Mesenchymal stem cell (in vitro differentiated cells and primary cell): ENCODE data around the gene PIP5K1B.
"Not testable (repeated sequence)": the region's sequence is repeated elsewhere in the genome, so short reads cannot be mapped to it uniquely, and the experiment has no call there.

ENCODE experiments used
- DNase-seq: peaks from one replicate; pipeline ENCODE4 v3.0.0-alpha.2; 2013
- H2AFZ ChIP-seq: one replicate; pipeline ENCODE4 v1.6.1; 2013; ENCODE audit warnings: low read depth, mild to moderate bottlenecking, control low read depth, inconsistent platforms, low read length, moderate library complexity
- H2AK5ac ChIP-seq: 2 replicates; pipeline ENCODE4 v1.6.1; 2013; ENCODE audit warnings: low read length, moderate library complexity, mild to moderate bottlenecking, inconsistent platforms; ENCODE audit not compliant: severe bottlenecking
- H2BK120ac ChIP-seq: one replicate; pipeline ENCODE4 v1.6.1; 2013; ENCODE audit warnings: low read depth, mild to moderate bottlenecking, inconsistent platforms, low read length, moderate library complexity
- H2BK12ac ChIP-seq, 2 experiments: one replicate each; pipeline ENCODE4 v1.6.1; 2013; ENCODE audit warnings: inconsistent platforms in 2 of 2, low read length in 2 of 2, mild to moderate bottlenecking in 2 of 2, moderate library complexity in 2 of 2, control low read depth in 1 of 2
- H2BK15ac ChIP-seq: one replicate; pipeline ENCODE4 v1.6.1; 2013; ENCODE audit warnings: mild to moderate bottlenecking, low read depth, inconsistent platforms; ENCODE audit not compliant: poor library complexity, severe bottlenecking
- H2BK5ac ChIP-seq: 2 replicates; pipeline ENCODE4 v1.6.1; 2013; ENCODE audit warnings: low read depth, mild to moderate bottlenecking, low read length, control low read depth, inconsistent platforms; ENCODE audit not compliant: poor library complexity, severe bottlenecking
- H3K14ac ChIP-seq, 2 experiments: one replicate each; pipeline ENCODE4 v1.6.1; 2013; ENCODE audit warnings: inconsistent platforms in 2 of 2, low read length in 2 of 2, control low read depth in 1 of 2, mild to moderate bottlenecking in 1 of 2, moderate library complexity in 1 of 2
- H3K18ac ChIP-seq, 2 experiments: one replicate each; pipeline ENCODE4 v1.6.1; 2013; ENCODE audit warnings: inconsistent platforms in 2 of 2, low read length in 2 of 2, control low read depth in 1 of 2, low read depth in 1 of 2, mild to moderate bottlenecking in 1 of 2
- H3K23ac ChIP-seq, 2 experiments: one replicate each; pipeline ENCODE4 v1.6.1; 2013; ENCODE audit warnings: inconsistent platforms in 2 of 2, low read length in 2 of 2, mild to moderate bottlenecking in 2 of 2, moderate library complexity in 2 of 2, control low read depth in 1 of 2
- H3K27ac ChIP-seq: 2 replicates; pipeline ENCODE4 v1.5.1; 2013; ENCODE audit warnings: mild to moderate bottlenecking, moderate library complexity, low read length, control low read depth, inconsistent platforms; ENCODE audit not compliant: poor library complexity, severe bottlenecking
- H3K27me3 ChIP-seq, 2 experiments: 2 replicates each; pipeline versions ENCODE4 v1.6.1 to v1.7.0; 2013; ENCODE audit warnings: low read length in 2 of 2, mild to moderate bottlenecking in 2 of 2, moderate library complexity in 2 of 2, control low read depth in 1 of 2, inconsistent platforms in 1 of 2; ENCODE audit not compliant: control insufficient read depth in 1 of 2, insufficient read depth in 1 of 2
- H3K36me3 ChIP-seq, 2 experiments: 2 replicates each; pipeline versions ENCODE4 v1.6.1 to v1.7.0; 2013; ENCODE audit warnings: low read length in 2 of 2, control low read depth in 1 of 2, inconsistent platforms in 1 of 2, low read depth in 1 of 2, mild to moderate bottlenecking in 1 of 2; ENCODE audit not compliant: insufficient read depth in 2 of 2, control insufficient read depth in 1 of 2
- H3K4ac ChIP-seq, 2 experiments: one replicate each; pipeline ENCODE4 v1.6.1; 2013; ENCODE audit warnings: inconsistent platforms in 2 of 2, low read length in 2 of 2, mild to moderate bottlenecking in 2 of 2, moderate library complexity in 2 of 2, control low read depth in 1 of 2, low read depth in 1 of 2
- H3K4me1 ChIP-seq: 2 replicates; pipeline ENCODE4 v1.6.1; 2013; ENCODE audit warnings: low read depth, low read length, control low read depth; ENCODE audit not compliant: control insufficient read depth, insufficient read depth
- H3K4me2 ChIP-seq: 2 replicates; pipeline ENCODE4 v1.6.1; 2013; ENCODE audit warnings: low read length, mild to moderate bottlenecking, inconsistent platforms; ENCODE audit not compliant: poor library complexity, severe bottlenecking
- H3K4me3 ChIP-seq, 2 experiments: 2 replicates each; pipeline versions ENCODE4 v1.5.1 to v1.7.0; 2013; ENCODE audit warnings: low read length in 2 of 2, mild to moderate bottlenecking in 2 of 2, control low read depth in 1 of 2, low read depth in 1 of 2; ENCODE audit not compliant: insufficient read depth in 1 of 2
- H3K79me1 ChIP-seq: replicated peaks from 2 replicates; pipeline ENCODE4 v1.6.1; 2013; ENCODE audit warnings: mild to moderate bottlenecking, control low read depth, low read length, inconsistent platforms; ENCODE audit not compliant: poor library complexity, severe bottlenecking
- H3K9ac ChIP-seq: 2 replicates; pipeline ENCODE4 v1.7.0; 2013; ENCODE audit warnings: mild to moderate bottlenecking, low read length, moderate library complexity
- H3K9me3 ChIP-seq: 2 replicates; pipeline ENCODE4 v1.7.0; 2013; ENCODE audit warnings: mild to moderate bottlenecking, low read length; ENCODE audit not compliant: control insufficient read depth
- H4K8ac ChIP-seq: one replicate; pipeline ENCODE4 v1.6.1; 2013; ENCODE audit warnings: inconsistent platforms, mild to moderate bottlenecking, low read length, moderate library complexity
- H4K91ac ChIP-seq: one replicate; pipeline ENCODE4 v1.6.1; 2013; ENCODE audit warnings: mild to moderate bottlenecking, low read length, inconsistent platforms
- WGBS: methylation state at CpG from one replicate; pipeline ENCODE4 v1.1.7; 2013; ENCODE audit warnings: mixed read lengths; 5-methylcytosine and 5-hydroxymethylcytosine counted together

Gene PIP5K1B

DNA sequence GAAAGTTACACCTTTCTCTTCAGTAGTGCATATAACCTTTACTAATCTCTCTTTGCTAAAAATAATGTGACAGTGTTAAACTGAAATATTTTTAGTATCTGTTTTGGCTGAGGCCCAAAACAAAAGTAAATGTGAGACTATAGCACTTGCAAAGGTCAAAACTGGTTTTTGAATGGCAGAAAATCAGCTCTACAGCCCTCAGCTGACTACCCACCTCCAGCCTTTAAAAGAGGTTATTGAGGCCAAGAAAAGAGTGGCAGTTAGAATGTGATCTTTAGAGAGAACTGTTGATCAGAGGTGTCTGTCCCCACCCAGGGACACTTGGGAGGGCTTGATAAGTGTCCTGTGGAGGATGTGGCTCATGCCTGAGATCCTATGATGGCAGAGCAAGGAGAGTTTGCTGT lies 278.0 kb downstream of the PIP5K1B start:
- Histone ChIP-seq H2AK5ac (no peak overlapping the region), H4K8ac (no peak overlapping the region), H3K27me3 (peaks cover 0 to 15% of the 10 kb centered on the region in 2 experiments), H4K91ac (no peak overlapping the region), H3K4me2 (no peak overlapping the region), H3K23ac (no peak overlapping the region), H3K4me1 (no peaks in the 10 kb centered on the region), H3K27ac (no peak overlapping the region), H3K9me3 (no peaks in the 10 kb centered on the region), H3K4ac (no peak overlapping the region), H3K14ac (no peak overlapping the region), H2BK12ac (no peak overlapping the region), H2AFZ (no peak overlapping the region), H3K79me1 (no peaks in the 10 kb centered on the region), H2BK15ac (no peak overlapping the region), H2BK5ac (no peak overlapping the region), H3K18ac (no peak overlapping the region), H3K9ac (no peak overlapping the region), H3K4me3 (no peak overlapping the region), H3K36me3 (no peaks in the 10 kb centered on the region), H2BK120ac (no peak overlapping the region)
- no peak for DNase-seq

DNA sequence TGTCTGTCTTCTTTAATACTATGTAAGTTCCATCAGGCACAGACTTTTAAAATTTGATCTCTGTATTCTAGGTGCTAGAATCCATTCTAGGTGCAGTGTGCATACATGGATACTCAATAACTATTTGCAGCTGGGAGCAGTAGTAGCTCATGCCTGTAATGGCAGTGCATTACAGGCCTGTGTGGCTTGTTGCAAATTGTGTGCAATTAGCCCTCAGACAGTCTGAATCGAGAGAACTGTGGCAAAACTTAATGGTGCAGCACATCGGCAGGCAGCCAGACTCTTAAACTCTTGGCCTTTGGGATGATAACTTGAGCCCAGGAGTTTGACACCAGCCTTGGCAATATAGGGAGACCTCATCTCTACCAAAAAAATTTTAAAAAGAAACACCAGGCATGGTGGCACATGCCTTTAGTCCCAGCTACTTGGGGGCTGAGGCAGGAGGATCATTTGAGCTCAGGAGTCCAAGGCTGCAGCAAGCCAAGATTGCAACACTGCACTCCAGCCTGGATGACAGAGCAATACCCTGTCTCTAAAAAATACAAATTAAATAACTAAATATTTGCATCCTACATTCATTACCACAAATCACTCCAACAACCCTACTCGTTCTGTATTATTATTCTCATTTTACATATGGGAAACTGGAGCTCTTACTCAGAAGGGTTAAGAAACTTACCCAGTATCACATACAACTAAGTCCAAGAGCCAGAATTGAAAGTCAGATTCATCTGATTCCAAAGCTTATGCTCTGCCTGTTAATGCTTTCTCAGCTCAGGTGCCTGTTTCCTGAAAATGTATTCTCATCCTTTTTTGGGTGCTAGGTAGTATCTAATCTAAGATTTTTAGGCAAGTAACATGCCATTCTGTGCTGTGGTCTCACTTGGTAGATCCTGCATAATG lies 278.7 kb downstream of the PIP5K1B start:
- no peak overlapping the region for H4K91ac ChIP-seq
- H2AFZ ChIP-seq, result no peak overlapping the region
- no peak overlapping the region for H3K27ac ChIP-seq
- no peak overlapping the region for H2BK120ac ChIP-seq
- H3K79me1 ChIP-seq, result no peaks in the 10 kb centered on the region
- H2BK15ac ChIP-seq, result no peak overlapping the region
- no peak overlapping the region for H2BK5ac ChIP-seq
- H4K8ac ChIP-seq, result no peak overlapping the region
- no peak overlapping the region for H3K18ac ChIP-seq
- no peak overlapping the region for H3K4ac ChIP-seq
- no peak overlapping the region for H3K14ac ChIP-seq
- no peak overlapping the region for H3K4me3 ChIP-seq
- no peak for DNase-seq
- H3K4me2 ChIP-seq, result no peak overlapping the region
- H2AK5ac ChIP-seq, result no peak overlapping the region
- peaks cover 0 to 15% of the 10 kb centered on the region in 2 experiments for H3K27me3 ChIP-seq
- H3K9ac ChIP-seq, result no peak overlapping the region
- H3K9me3 ChIP-seq, result no peaks in the 10 kb centered on the region
- H3K23ac ChIP-seq, result no peak overlapping the region
- 57% methylated on average over 3 of the region's 3 CpGs for WGBS
- H3K4me1 ChIP-seq, result no peaks in the 10 kb centered on the region
- H2BK12ac ChIP-seq, result no peak overlapping the region
- H3K36me3 ChIP-seq, result no peaks in the 10 kb centered on the region

DNA sequence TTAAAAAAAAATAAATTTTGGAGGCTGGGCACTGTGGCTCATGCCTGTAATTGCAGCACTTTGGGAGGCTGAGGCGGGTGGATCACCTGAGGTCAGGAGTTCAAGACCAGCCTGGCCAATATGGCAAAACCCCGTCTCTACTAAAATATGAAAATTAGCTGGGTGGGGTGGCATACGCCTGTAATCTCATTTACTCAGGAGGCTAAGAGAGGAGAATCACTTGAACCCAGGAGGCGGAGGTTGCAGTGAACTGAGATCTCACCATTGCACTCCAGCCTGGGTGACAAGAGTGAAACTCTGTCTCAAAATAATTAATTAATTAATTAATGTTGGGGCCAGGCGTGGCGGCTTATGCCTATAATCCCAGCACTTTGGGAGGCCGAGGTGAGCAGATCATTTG lies 281.9 kb downstream of the PIP5K1B start:
- H4K91ac ChIP-seq, result not testable (repeated sequence)

DNA sequence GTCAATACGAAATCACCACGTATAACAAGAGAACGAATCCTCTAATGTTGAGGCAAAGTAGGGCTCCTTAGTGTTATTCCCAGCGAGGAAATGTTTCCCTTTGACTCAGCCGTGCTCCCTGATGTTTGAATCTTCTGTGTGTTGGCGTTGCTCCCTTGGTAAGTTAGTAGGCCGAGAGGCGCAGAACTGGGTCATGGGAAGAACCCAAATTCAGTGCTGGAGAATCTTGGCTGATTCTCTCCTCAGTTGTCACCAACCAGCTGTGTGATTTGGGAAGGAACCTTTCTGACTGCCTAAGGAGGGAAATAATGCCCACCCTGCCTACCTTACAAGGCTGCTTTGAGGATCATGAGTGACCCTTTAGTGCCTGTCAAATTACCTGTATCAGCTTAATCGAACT lies 286.4 kb downstream of the PIP5K1B start:
- no peak overlapping the region for H2BK15ac ChIP-seq
- H3K27ac ChIP-seq, result no peak overlapping the region
- H4K91ac ChIP-seq, result no peak overlapping the region
- H2BK12ac ChIP-seq, result no peak overlapping the region
- H3K4me3 ChIP-seq, result no peak overlapping the region
- no peak overlapping the region for H2AK5ac ChIP-seq
- H4K8ac ChIP-seq, result no peak overlapping the region
- no peaks in the 10 kb centered on the region for H3K79me1 ChIP-seq
- no peak overlapping the region for H3K4ac ChIP-seq
- peak overlapping the region in 1 of 2 experiments; percentile 32 for H3K14ac ChIP-seq
- no peak overlapping the region for H2BK5ac ChIP-seq
- H2AFZ ChIP-seq, result no peak overlapping the region
- 95% methylated on average over 9 of the region's 9 CpGs for WGBS
- no peaks in the 10 kb centered on the region for H3K36me3 ChIP-seq
- H3K23ac ChIP-seq, result no peak overlapping the region
- no peaks in the 10 kb centered on the region for H3K4me1 ChIP-seq
- no peaks in the 10 kb centered on the region for H3K9me3 ChIP-seq
- H3K18ac ChIP-seq, result no peak overlapping the region
- H3K27me3 ChIP-seq, result no peaks in the 10 kb centered on the region
- H2BK120ac ChIP-seq, result no peak overlapping the region
- DNase-seq, result no peak
- no peak overlapping the region for H3K4me2 ChIP-seq
- H3K9ac ChIP-seq, result no peak overlapping the region

More for the DNA sequence above, 281.9 kb downstream of the PIP5K1B start:
- H3K4me1 ChIP-seq, H2BK120ac ChIP-seq, H2BK5ac ChIP-seq, H2BK15ac ChIP-seq, H3K9me3 ChIP-seq, H2BK12ac ChIP-seq, H2AK5ac ChIP-seq, H3K36me3 ChIP-seq, DNase-seq, H3K79me1 ChIP-seq, H3K18ac ChIP-seq, H3K27ac ChIP-seq, H4K8ac ChIP-seq, H3K4me2 ChIP-seq, H3K9ac ChIP-seq, H2AFZ ChIP-seq, H3K14ac ChIP-seq, H3K23ac ChIP-seq, H3K4me3 ChIP-seq, H3K27me3 ChIP-seq, H3K4ac ChIP-seq: not testable (repeated sequence)
- WGBS, result 94% methylated on average over 7 of the region's 7 CpGs
